Heart left ventricle (tissue), 16 donors: ENCODE measurements around the gene FOXP2. TPM values are rescaled to one million over a fixed set of nuclear protein-coding genes. Genes with fewer than 3 reads are reported as not detected.
A peak's percentile ranks its signal among the peaks of the same experiment; 100 is the strongest.

Source experiments
- ATAC-seq, 4 donors: fragments of 200-7000 bp; cut with Tn5 transposase; one replicate each; pipeline ENCODE4 v1.9.1; 2020 to 2022; ENCODE audit warnings: moderate library complexity in 4 of 4, mild to moderate bottlenecking in 3 of 4, moderate number of reproducible peaks in 1 of 4
- DNase-seq, 5 donors: peaks; one replicate each; pipeline ENCODE4 v3.0.0-alpha.2; 2020
- H3K27ac ChIP-seq, 12 donors: fragments of 200-600 bp; sonication (generic) in 4 of 12; one replicate each; pipeline versions ENCODE4 v1.5.0 to v1.8.0; 2016 to 2022; ENCODE audit warnings: mild to moderate bottlenecking in 2 of 12
- H3K27me3 ChIP-seq, 9 donors: fragments of 200-600 bp; sonication (generic) in 2 of 9; one replicate each; pipeline versions ENCODE4 v1.5.1 to v1.8.0; 2016 to 2022; ENCODE audit warnings: mild to moderate bottlenecking in 3 of 9
- H3K36me3 ChIP-seq, 9 donors: fragments of 200-600 bp; sonication (generic) in 2 of 9; one replicate each; pipeline versions ENCODE4 v1.5.0 to v1.8.0; 2018 to 2022; ENCODE audit warnings: mild to moderate bottlenecking in 2 of 9
- H3K4me1 ChIP-seq, 12 donors: fragments of 200-600 bp; sonication (generic) in 4 of 12; one replicate each; pipeline versions ENCODE4 v1.5.0 to v1.8.0; 2016 to 2022; ENCODE audit warnings: mild to moderate bottlenecking in 3 of 12
- H3K4me3 ChIP-seq, 12 donors: fragments of 200-600 bp; sonication (generic) in 4 of 12; one replicate each; pipeline versions ENCODE4 v1.5.0 to v1.8.0; 2017 to 2022; ENCODE audit warnings: mild to moderate bottlenecking in 9 of 12, moderate library complexity in 4 of 12
- H3K9me3 ChIP-seq, 12 donors: fragments of 200-600 bp; sonication (generic) in 4 of 12; one replicate each; pipeline versions ENCODE4 v1.5.0 to v1.8.0; 2016 to 2022; ENCODE audit warnings: mild to moderate bottlenecking in 1 of 12
- CTCF ChIP-seq, 12 donors: fragments of 200-600 bp; sonication (generic) in 4 of 12; IDR thresholded peaks; one replicate each; pipeline versions ENCODE4 v1.5.0 to v1.8.0; 2018 to 2022; ENCODE audit warnings: antibody characterized with exemption in 12 of 12, mild to moderate bottlenecking in 5 of 12
- POLR2A ChIP-seq, 2 donors: fragments of 450-650 bp; IDR thresholded peaks; one replicate each; pipeline ENCODE4 v1.6.1; 2017; ENCODE audit warnings: antibody characterized with exemption in 2 of 2, mild to moderate bottlenecking in 2 of 2, moderate library complexity in 2 of 2
- WGBS, 4 donors: extraction: QIAGEN DNeasy Blood & Tissue Kit in 2 of 4; methylation state at CpG; one replicate each; pipeline versions ENCODE4 v1.1.5 to v1.1.7; 2013 to 2018; 5-methylcytosine and 5-hydroxymethylcytosine counted together
- intact Hi-C, 10 donors: fragments of 100-400 bp; cut with DNase I; formaldehyde crosslinking; loops; one replicate each; pipeline versions ENCODE4 v1.11.1 to v1.14.2; 2022
- polyA plus RNA-seq, 2 donors: library from polyadenylated mRNA; stranded (reverse); fragments of 200-250 nt; gene quantifications; one replicate each; pipeline ENCODE4 v1.2.3, GENCODE V29; 2013
- total RNA-seq, 9 donors: library from RNA; depleted of rRNA in 2 of 9; stranded (reverse); fragments of >200 nt in 2 of 9; fragmentation: NEBNext Ultra II Directional in 3 of 9; extraction: Animal tissue kit (Norgen Biotek cat#: 25700) in 3 of 9; gene quantifications; one replicate each; pipeline versions ENCODE4 v1.1.0 to v1.2.4, GENCODE V29; 2016 to 2023
- donor health status: ischemic (EF 13 %, LVEDD 7.1; RV severe dilation, severe dysfunction).
- donor health status: healthy with polysubstance abuse.
- donor health status: DM: no; HTN: yes; CAD: no.
- donor health status: DM: no; HTN: no; CAD: no.
- donor health status: ischemic (EF 25% LVEDD 6.9; RV normal size, moderate dysfunction).
- donor health status: ischemic (EF 25% LVEDD 5.7; RV mildly dilated, moderate dysfunction).
- donor health status: healthy.
- donor health status: DM: yes; HTN: yes; CAD: no.
- donor health status: ischemic (EF 35%, LVEDD 5.7; RV mildly dilated, moderate dysfunction).
- donor health status: nonischemic (EF 11% LVEDD 7.7; RV severe dilation, severe dysfunction).
- donor health status: DM: yes; HTN: yes; CAD: no.
- donor health status: PGD.
- donor health status: ischemic (EF 29% LVEDD 5.4; RV normal size, mild dysfunction).
- donor health status: nonischemic (EF 23%, LVEDD 6.1; RV moderate dilation, normal function).

The FOXP2 gene
- total and polyA plus RNA-seq, 11 donors: 0.25 to 3.7 (median 1.9) TPM

GRCh38 chr7:114426824-114427223 is 12.2 kb downstream of the FOXP2 start:
- H3K4me1 ChIP-seq: no peaks in the 10 kb centered on the region
- TF ChIP-seq CTCF (IDR thresholded peaks at IDR 0.05): peak in 6 of 12 donors; percentile 12 to 42 (median 27)
- no peak for TF ChIP-seq POLR2A (IDR thresholded peaks at IDR 0.05)
- H3K9me3 ChIP-seq: no peaks in the 10 kb centered on the region
- H3K4me3 ChIP-seq: no peak overlapping the region
- WGBS, 4 donors: 54 to 65% (median 63%) methylated on average over 4 of the region's 4 CpGs
- intact Hi-C loops: loop anchor here in 1 of 10 donors (10.0 kb wide), 1 partner anchor 342 kb away; no protein-coding TSS in a partner anchor
- no peaks in the 10 kb centered on the region for H3K27me3 ChIP-seq
- H3K27ac ChIP-seq: no peak overlapping the region
- DNase-seq: no peak
- H3K36me3 ChIP-seq: no peaks in the 10 kb centered on the region
- peak in 1 of 4 donors; percentile 43 for ATAC-seq

DNA sequence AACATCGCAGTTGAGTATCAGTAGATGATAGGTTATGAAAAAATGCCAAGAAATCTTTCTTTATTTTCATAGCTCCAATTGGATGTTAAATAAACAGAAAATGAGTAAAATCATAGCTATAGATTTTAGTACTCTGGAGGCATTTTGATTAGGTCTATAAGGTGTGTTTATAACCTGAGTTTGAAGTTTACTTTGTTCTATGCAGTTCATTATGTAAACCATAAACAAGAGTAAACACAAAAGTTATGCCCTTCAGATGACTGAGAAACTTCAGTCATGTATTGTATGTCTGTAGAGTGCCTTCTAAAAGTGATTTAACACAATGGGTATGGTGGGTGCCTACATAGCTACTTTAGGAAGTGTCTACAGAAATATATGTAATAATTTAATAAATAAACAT is 13.6 kb downstream of the FOXP2 start:
- TF ChIP-seq CTCF (IDR thresholded peaks at IDR 0.05) (no peak), POLR2A (IDR thresholded peaks at IDR 0.05) (no peak)
- no peaks in the 10 kb centered on the region for H3K36me3 ChIP-seq
- ATAC-seq: no peak
- 80 to 91% (median 85%) methylated on average over 1 of the region's 1 CpG for WGBS, 4 donors
- intact Hi-C loops: loop anchor here in 1 of 10 donors (10.0 kb wide), 1 partner anchor 343 kb away; no protein-coding TSS in a partner anchor
- H3K27ac ChIP-seq: no peak overlapping the region
- H3K27me3 ChIP-seq: no peaks in the 10 kb centered on the region
- H3K4me3 ChIP-seq: no peak overlapping the region
- no peaks in the 10 kb centered on the region for H3K4me1 ChIP-seq
- no peaks in the 10 kb centered on the region for H3K9me3 ChIP-seq
- no peak for DNase-seq

DNA sequence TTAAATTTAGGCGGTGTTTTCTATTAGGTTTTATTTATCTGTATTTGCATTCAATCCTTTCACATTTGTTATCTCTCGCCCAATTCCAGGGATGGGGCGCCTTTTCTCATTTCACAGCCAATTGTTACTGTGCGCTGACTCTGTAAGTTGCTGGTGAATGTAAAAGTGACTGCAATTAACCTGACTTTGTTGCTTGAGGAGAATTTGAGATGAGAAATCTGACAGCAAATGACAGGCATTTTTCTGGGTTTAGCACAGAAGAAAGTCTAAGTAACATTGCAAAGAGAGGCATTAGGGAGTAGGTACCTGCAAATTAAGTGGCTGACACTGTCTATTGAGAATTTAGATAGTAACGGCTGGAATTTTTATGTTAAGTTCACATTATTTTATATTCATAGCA is 16.6 kb downstream of the FOXP2 start:
- intact Hi-C loops: no loop called here
- no peak for TF ChIP-seq POLR2A (IDR thresholded peaks at IDR 0.05)
- no peak for TF ChIP-seq CTCF (IDR thresholded peaks at IDR 0.05)
- ATAC-seq: no peak

GRCh38 chr7:114432061-114432460 is 17.4 kb downstream of the FOXP2 start:
- no peak for ATAC-seq

More for the DNA sequence above, 16.6 kb downstream of the FOXP2 start:
- DNase-seq: no peak
- no peaks in the 10 kb centered on the region for H3K27me3 ChIP-seq
- H3K9me3 ChIP-seq: no peaks in the 10 kb centered on the region
- 87 to 92% (median 89%) methylated on average over 5 of the region's 5 CpGs for WGBS, 4 donors
- H3K4me1 ChIP-seq: no peaks in the 10 kb centered on the region
- H3K27ac ChIP-seq: no peak overlapping the region
- H3K36me3 ChIP-seq: no peaks in the 10 kb centered on the region
- no peak overlapping the region for H3K4me3 ChIP-seq

More at GRCh38 chr7:114432061-114432460, 17.4 kb downstream of the FOXP2 start:
- intact Hi-C loops: no loop called here
- TF ChIP-seq POLR2A (IDR thresholded peaks at IDR 0.05): no peak
- no peak for TF ChIP-seq CTCF (IDR thresholded peaks at IDR 0.05)
- Histone ChIP-seq H3K36me3 (no peaks in the 10 kb centered on the region), H3K27ac (no peak overlapping the region), H3K9me3 (no peaks in the 10 kb centered on the region), H3K4me1 (no peaks in the 10 kb centered on the region), H3K4me3 (no peak overlapping the region), H3K27me3 (no peaks in the 10 kb centered on the region)
- DNase-seq: no peak
